Stimulated activated CD8-positive, alpha-beta memory T cell treated with anti-CD3 and anti-CD28 coated beads, Interleukin-4, amount 100 ng/mL, for 24 hours (primary cell): ENCODE data around the gene ADAMTS2.
"Not testable (repeated sequence)": the region's sequence is repeated elsewhere in the genome, so short reads cannot be mapped to it uniquely, and the experiment has no call there.

ENCODE experiments used
- DNase-seq: peaks from one replicate; pipeline ENCODE4 v3.0.0-alpha.2; 2020; ENCODE audit warnings: low read depth

ADAMTS2 gene

GRCh38 chr5:179231309-179231708 lies 114.0 kb downstream of the ADAMTS2 start:
- DNase-seq = no peak

GRCh38 chr5:179230061-179230461 lies 115.2 kb downstream of the ADAMTS2 start:
- DNase-seq = no peak

DNA sequence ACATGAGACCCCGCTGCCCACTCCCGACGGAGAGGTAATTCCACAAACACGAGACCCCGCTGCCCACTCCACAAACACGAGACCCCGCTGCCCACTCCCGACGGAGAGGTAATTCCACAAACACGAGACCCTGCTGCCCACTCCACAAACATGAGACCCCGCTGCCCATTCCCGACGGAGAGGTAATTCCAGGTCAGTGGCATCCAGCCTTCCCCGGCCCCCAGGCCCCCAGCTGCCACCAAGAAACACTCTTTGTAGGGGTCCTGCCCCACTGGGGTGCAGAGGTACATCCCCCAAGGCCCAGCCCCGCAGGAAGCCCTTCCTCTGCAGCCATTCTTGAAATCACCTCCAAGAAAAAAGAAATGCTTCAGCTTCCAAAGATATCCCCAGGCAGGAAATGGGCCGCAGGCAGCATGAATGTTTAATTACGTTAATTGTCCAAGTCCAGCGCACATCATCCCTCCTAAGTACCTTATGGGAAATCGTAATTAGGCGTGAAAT lies 115.9 kb downstream of the ADAMTS2 start:
- no peak for DNase-seq

GRCh38 chr5:179228341-179229121 lies 116.7 kb downstream of the ADAMTS2 start:
- DNase-seq = no peak

DNA sequence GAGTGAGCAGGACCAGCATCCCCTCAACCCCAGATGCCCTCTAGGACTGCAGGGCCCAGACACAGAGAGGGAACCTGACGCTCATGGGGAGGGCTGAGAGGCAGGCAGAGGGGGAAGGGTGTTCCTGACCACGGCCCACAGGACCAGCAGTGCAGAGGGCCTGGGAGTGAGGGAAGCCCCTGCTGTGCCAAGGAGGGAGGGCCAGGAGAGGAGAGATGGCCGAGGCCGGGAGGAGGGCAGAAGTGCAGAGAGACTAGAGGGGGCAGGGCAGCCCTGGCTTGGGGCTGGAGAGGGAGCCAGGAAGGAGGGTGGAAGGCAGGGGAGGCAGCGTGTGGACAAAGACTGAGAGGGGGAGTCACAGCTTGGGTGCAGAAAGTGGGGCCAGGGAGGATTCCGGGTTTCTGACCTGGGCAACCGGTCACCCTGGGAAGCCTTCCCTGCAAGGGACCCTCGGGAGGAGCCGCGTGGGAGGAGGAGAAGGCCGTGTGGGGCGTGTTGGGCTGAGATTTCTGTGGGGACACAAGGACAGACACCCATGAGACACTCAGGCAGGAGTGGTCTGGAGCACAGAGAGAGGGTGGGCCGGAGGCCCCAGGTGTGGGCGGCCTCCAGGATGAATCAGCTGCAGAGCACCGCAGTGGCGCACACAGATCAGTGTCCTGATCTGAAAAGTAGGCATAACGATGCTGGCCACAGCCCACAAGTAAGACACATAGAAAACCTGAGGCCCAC lies 117.5 kb downstream of the ADAMTS2 start:
- DNase-seq = no peak

- no peak for DNase-seq
These were observed 118.1 kb downstream of the ADAMTS2 start for GRCh38 chr5:179227229-179227579.

GRCh38 chr5:179226696-179227095 lies 118.6 kb downstream of the ADAMTS2 start:
- DNase-seq = no peak

GRCh38 chr5:179225387-179225786 lies 119.9 kb downstream of the ADAMTS2 start:
- no peak for DNase-seq

DNA sequence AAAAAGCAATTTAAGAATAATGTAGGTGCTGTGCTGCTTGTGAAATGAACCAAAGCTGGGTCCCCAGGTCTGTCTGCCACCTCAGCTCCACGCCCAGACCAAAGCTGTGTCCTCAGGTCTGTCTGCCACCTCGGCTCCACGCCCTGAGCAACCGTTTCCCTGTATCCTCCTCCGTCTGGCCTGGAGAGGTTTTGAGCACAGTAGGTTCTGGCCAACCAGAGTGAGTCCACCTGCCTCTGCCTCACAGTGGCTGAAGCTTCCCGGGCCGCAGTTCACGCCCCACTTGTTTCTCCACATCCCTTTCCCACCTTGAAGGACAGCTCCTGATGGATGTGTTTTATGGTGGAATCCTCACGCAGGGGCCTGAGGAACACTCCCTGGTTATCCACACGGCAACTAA lies 120.5 kb downstream of the ADAMTS2 start:
- DNase-seq = no peak

GRCh38 chr5:179223961-179224360 lies 121.3 kb downstream of the ADAMTS2 start:
- DNase-seq = no peak

GRCh38 chr5:179223528-179223927 lies 121.7 kb downstream of the ADAMTS2 start:
- no peak for DNase-seq

DNA sequence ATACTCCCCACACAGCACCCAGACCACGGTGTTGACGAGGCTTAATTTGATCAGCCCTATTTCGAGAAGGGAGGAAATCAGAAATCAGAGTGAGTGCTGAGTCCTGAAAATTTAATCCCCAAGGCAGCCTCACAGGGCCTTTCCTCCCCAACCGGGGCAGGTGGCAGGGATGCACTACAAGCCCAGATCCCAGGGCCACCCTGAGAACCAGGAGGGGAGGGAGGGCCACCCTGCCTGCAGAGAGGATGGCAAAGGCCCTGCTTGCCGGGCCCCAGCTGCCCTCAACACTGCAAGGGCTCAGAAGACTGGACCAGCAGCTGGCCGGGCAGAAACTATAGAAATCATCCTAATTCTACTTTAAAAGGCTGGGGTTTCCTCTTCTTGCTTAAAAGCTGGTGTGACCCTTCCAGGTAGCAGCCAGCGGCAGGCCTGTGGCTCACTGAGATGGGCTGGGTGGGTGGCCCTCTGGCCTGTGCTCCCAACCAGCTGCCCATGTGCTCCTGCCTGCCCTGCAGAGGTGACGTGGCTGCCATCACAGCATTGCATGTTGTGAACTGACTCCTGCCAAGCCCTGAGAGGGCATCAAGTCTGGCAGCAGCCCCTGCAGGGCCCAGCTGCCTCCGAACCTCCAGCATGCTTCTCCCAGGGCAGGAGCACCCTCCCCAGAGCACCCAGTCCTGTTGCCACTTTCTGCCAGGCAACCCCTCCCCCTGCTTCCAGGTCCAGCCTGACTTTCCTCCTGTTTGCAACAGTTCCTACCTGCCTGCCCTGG lies 122.8 kb downstream of the ADAMTS2 start:
- no peak for DNase-seq

- DNase-seq = no peak
These were observed 123.4 kb downstream of the ADAMTS2 start for GRCh38 chr5:179221877-179222220.

DNA sequence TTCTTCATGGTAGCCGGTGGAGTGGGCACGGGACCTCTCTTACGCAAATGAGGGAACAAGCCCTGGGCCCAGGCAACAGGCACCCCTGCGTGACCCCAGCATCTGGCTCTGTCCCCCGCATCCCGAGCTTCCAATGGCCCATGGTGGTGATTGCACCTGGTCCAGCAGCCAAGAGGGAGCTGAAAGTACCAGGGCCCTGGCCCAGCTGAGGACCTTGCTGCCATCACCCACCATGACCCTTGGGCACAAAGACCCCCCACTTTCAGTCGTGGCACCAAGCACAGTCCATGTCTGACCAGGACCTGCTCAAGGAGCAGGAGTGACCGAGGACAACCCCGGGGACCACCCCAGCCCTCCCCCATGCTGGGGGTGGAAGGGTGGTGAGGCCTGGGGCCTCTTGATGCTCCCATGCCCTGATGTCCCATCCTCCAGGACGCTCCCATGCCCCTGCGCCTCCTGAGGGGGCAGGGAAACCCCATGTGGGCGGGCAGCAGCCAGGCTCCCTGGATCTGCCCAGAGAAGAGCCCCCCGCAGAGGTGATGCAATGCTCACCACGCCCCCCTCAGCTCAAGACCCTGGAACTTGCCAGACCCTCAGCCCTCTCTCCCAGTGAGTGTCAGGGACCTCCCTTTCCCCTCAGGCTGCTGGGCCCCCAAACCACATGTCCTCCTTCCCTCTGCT lies 123.9 kb downstream of the ADAMTS2 start:
- no peak for DNase-seq

GRCh38 chr5:179220716-179221115 lies 124.5 kb downstream of the ADAMTS2 start:
- no peak for DNase-seq

- DNase-seq = no peak
These were observed 125.3 kb downstream of the ADAMTS2 start for GRCh38 chr5:179219661-179220620.

GRCh38 chr5:179218943-179219330 lies 126.3 kb downstream of the ADAMTS2 start:
- no peak for DNase-seq

- DNase-seq = no peak
These were observed 127.0 kb downstream of the ADAMTS2 start for GRCh38 chr5:179217956-179218942.

DNA sequence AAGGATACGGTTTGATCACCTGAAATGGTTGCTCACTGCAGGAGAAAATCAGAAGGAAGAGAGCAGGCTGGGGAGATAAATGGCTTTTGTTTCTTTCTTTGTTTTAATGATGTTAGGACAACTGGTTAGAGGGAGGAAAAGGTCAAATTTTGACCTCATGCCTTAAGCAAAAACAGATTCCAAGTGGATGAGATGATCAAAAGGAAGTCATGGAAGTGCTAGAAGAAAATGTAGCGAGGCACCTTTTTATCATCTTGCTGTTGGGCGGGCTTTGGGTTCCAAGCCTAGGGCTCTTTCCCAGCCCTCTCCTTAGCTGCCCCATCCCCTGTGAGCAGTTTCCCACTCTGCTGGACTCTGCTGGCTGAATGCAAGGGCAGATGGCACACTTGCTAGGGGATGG lies 127.9 kb downstream of the ADAMTS2 start:
- DNase-seq = no peak

GRCh38 chr5:179216381-179216780 lies 128.9 kb downstream of the ADAMTS2 start:
- DNase-seq = not testable (repeated sequence)
